ENCODE data around the gene SPATA46. TPM values are rescaled to one million over a fixed set of nuclear protein-coding genes. Genes with fewer than 3 reads are reported as not detected.

SPATA46 gene
- total RNA-seq, 3 donors from 2014 or later: not detected

GRCh38 chr1:162417650-162418049 is 41.0 kb upstream of the SPATA46 start:
- TF ChIP-seq POLR2A (IDR thresholded peaks at IDR 0.05) (no peak), POLR2AphosphoS5 (IDR thresholded peaks at IDR 0.05) (no peak)
- TF ChIP-seq, protein P1, sequence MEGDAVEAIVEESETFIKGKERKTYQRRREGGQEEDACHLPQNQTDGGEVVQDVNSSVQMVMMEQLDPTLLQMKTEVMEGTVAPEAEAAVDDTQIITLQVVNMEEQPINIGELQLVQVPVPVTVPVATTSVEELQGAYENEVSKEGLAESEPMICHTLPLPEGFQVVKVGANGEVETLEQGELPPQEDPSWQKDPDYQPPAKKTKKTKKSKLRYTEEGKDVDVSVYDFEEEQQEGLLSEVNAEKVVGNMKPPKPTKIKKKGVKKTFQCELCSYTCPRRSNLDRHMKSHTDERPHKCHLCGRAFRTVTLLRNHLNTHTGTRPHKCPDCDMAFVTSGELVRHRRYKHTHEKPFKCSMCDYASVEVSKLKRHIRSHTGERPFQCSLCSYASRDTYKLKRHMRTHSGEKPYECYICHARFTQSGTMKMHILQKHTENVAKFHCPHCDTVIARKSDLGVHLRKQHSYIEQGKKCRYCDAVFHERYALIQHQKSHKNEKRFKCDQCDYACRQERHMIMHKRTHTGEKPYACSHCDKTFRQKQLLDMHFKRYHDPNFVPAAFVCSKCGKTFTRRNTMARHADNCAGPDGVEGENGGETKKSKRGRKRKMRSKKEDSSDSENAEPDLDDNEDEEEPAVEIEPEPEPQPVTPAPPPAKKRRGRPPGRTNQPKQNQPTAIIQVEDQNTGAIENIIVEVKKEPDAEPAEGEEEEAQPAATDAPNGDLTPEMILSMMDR (IDR thresholded peaks at IDR 0.05): no peak
- Histone ChIP-seq H3K36me3 (no peaks in the 10 kb centered on the region), H3K4me3 (no peak overlapping the region), H3K27me3 (no peaks in the 10 kb centered on the region), H3K4me1 (no peaks in the 10 kb centered on the region), H3K27ac (no peak overlapping the region), H3K9me3 (no peaks in the 10 kb centered on the region)
- no peak for DNase-seq (ENCODE audit: low spot score in 2 of 2)
- intact Hi-C loops (cut with DNase I; ENCODE audit: low total_unique reads): no loop called here

DNA sequence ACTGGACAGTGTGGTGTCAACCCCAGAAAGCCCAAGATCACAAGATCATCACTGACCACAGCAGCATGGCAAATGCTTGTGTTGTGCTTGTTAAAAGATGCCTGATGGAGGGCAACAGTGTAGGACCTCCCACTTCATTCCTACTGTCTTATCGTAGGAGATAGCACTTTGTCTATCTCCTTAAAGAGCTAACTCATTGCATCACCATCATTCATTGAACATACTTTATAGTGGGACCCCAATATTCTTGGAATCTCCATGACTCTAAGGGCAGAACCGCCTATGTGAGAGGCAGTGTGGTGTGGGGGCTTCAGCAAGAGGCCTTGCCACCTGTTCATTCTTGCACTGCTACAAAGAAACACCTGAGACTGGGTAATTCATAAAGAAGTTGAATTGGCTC is 40.3 kb upstream of the SPATA46 start:
- H3K4me3 ChIP-seq: no peak overlapping the region
- no peak overlapping the region for H3K27ac ChIP-seq
- H3K36me3 ChIP-seq: no peaks in the 10 kb centered on the region
- no peak for DNase-seq (ENCODE audit: low spot score in 2 of 2)
- no peaks in the 10 kb centered on the region for H3K27me3 ChIP-seq
- intact Hi-C loops (cut with DNase I; ENCODE audit: low total_unique reads): no loop called here
- H3K9me3 ChIP-seq: no peaks in the 10 kb centered on the region
- H3K4me1 ChIP-seq: no peaks in the 10 kb centered on the region
- TF ChIP-seq, protein P1 (IDR thresholded peaks at IDR 0.05): no peak
- no peak for TF ChIP-seq POLR2AphosphoS5 (IDR thresholded peaks at IDR 0.05)
- no peak for TF ChIP-seq POLR2A (IDR thresholded peaks at IDR 0.05)

- TF ChIP-seq, protein P1 (IDR thresholded peaks at IDR 0.05): no peak
- TF ChIP-seq POLR2A (IDR thresholded peaks at IDR 0.05): no peak
- TF ChIP-seq POLR2AphosphoS5 (IDR thresholded peaks at IDR 0.05): no peak
- no peaks in the 10 kb centered on the region for H3K9me3 ChIP-seq
- H3K4me3 ChIP-seq: no peak overlapping the region
- intact Hi-C loops (cut with DNase I; ENCODE audit: low total_unique reads): no loop called here
- no peak overlapping the region for H3K27ac ChIP-seq
- no peaks in the 10 kb centered on the region for H3K27me3 ChIP-seq
- H3K4me1 ChIP-seq: no peaks in the 10 kb centered on the region
- no peaks in the 10 kb centered on the region for H3K36me3 ChIP-seq
- DNase-seq (ENCODE audit: low spot score in 2 of 2): no peak
Measured at GRCh38 chr1:162416215-162416614, 39.6 kb upstream of the SPATA46 start.

DNA sequence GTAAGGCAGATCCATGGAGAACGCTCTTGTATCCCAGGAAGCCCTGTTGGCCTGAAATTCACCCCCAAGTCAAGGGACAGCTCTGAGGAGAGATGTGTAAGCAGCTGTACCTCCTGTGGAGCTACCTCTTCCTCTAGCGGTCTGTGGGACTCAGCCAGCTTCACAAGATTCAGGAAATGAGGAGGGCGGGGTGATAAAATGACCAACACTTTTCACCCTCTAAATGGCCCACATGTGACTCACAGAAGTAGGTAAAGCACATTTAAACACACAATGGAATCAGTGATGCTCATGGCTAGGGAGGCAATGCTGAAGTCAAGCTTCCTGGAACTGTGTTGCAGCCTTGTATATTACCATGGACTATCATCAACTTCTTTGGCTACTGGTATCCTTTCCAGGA is 35.3 kb upstream of the SPATA46 start, which contains the start of gene SH2D1B:
Gene SH2D1B (minus strand): TSS at position 135 of the 400 bp plus-strand sequence. CDS start 120 bp downstream, at position 15.
- intact Hi-C loops (cut with DNase I; ENCODE audit: low total_unique reads): no loop called here
- H3K27me3 ChIP-seq: no peaks in the 10 kb centered on the region
- no peak for DNase-seq (ENCODE audit: low spot score in 2 of 2)

GRCh38 chr1:162407539-162407938 is 30.9 kb upstream of the SPATA46 start:
- Histone ChIP-seq H3K36me3 (no peaks in the 10 kb centered on the region), H3K4me3 (no peak overlapping the region), H3K27ac (no peak overlapping the region), H3K4me1 (no peaks in the 10 kb centered on the region), H3K27me3 (no peaks in the 10 kb centered on the region), H3K9me3 (no peaks in the 10 kb centered on the region)
- DNase-seq (ENCODE audit: low spot score in 2 of 2): no peak
- intact Hi-C loops (cut with DNase I; ENCODE audit: low total_unique reads): loop anchor here (10.0 kb wide), 1 partner anchor 1377 kb away; no protein-coding TSS in a partner anchor
- TF ChIP-seq, protein P1 (IDR thresholded peaks at IDR 0.05): no peak
- TF ChIP-seq POLR2AphosphoS5 (IDR thresholded peaks at IDR 0.05): no peak
- no peak for TF ChIP-seq POLR2A (IDR thresholded peaks at IDR 0.05)

More for the DNA sequence above, 35.3 kb upstream of the SPATA46 start, which contains the start of gene SH2D1B:
- Histone ChIP-seq H3K9me3 (no peaks in the 10 kb centered on the region), H3K4me1 (no peaks in the 10 kb centered on the region), H3K27ac (no peak within 1 kb of the TSS), H3K4me3 (no peak within 1 kb of the TSS), H3K36me3 (no peaks in the 10 kb centered on the region)
- no peak for TF ChIP-seq POLR2A (IDR thresholded peaks at IDR 0.05)
- TF ChIP-seq POLR2AphosphoS5 (IDR thresholded peaks at IDR 0.05): no peak
- TF ChIP-seq, protein P1 (IDR thresholded peaks at IDR 0.05): no peak

All from breast epithelium (tissue), 4 donors.